ENCODE results near the gene SYT4. TPM values are rescaled to one million over a fixed set of nuclear protein-coding genes. Genes with fewer than 3 reads are reported as not detected.
"Not testable (repeated sequence)": the region's sequence is repeated elsewhere in the genome, so short reads cannot be mapped to it uniquely, and the experiment has no call there.

SYT4 gene
- total and polyA plus RNA-seq, 3 donors from 2014 or later, result 0.31 to 1.2 (median 0.63) TPM

DNA sequence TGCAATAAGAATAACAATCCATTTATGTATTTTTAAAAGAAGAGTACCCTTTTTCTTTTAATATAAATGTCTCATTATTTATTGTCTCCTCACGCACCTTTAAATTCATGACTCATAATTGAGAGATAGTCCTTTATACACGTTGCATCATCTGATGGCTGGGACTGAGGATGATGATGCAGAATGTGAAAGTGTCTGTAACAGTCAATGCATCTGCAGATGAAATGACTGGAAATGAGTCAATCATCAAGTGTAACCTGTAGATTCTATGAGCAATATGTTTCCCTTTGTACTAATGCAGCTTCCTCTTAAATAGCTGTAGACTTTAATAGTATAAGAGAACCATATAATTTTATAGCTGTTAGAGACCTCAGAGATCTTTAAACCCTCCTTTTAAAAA, 26.1 kb upstream of the SYT4 start:
- intact Hi-C loops (cut with DNase I; ENCODE audit: low total_unique reads), result no loop called here
- TF ChIP-seq, protein P1, sequence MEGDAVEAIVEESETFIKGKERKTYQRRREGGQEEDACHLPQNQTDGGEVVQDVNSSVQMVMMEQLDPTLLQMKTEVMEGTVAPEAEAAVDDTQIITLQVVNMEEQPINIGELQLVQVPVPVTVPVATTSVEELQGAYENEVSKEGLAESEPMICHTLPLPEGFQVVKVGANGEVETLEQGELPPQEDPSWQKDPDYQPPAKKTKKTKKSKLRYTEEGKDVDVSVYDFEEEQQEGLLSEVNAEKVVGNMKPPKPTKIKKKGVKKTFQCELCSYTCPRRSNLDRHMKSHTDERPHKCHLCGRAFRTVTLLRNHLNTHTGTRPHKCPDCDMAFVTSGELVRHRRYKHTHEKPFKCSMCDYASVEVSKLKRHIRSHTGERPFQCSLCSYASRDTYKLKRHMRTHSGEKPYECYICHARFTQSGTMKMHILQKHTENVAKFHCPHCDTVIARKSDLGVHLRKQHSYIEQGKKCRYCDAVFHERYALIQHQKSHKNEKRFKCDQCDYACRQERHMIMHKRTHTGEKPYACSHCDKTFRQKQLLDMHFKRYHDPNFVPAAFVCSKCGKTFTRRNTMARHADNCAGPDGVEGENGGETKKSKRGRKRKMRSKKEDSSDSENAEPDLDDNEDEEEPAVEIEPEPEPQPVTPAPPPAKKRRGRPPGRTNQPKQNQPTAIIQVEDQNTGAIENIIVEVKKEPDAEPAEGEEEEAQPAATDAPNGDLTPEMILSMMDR (IDR thresholded peaks at IDR 0.05), result no peak
- TF ChIP-seq POLR2A (IDR thresholded peaks at IDR 0.05), result no peak
- no peak for DNase-seq
- H3K36me3 ChIP-seq (ENCODE audit: low read depth, missing control alignments), result no peaks in the 10 kb centered on the region
- H3K4me3 ChIP-seq, result no peak overlapping the region
- H3K27ac ChIP-seq, result no peak overlapping the region
- H3K27me3 ChIP-seq, result no peaks in the 10 kb centered on the region
- H3K9me3 ChIP-seq, result no peaks in the 10 kb centered on the region
- 79 to 86% methylated on average over 2 of the region's 2 CpGs for WGBS, 2 donors
- H3K4me1 ChIP-seq, result no peaks in the 10 kb centered on the region

DNA sequence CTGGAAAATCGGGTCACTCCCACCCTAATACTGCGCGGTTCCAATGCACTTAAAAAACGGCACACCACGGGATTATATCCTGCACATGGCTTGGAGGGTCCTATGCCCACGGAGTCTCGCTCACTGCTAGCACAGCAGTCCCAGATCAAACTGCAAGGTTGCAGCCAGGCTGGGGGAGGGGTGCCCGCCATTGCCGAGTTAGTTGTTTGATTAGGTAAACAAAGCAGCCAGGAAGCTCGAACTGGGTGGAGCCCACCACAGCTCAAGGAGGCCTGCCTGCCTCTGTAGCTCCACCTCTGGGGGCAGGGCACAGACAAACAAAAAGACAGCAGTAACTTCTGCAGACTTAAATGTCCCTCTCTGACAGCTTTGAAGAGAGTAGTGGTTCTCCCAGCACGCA, 8.9 kb upstream of the SYT4 start:
- H3K4me3 ChIP-seq, H3K27me3 ChIP-seq: not testable (repeated sequence)
- WGBS, 2 donors, result 73 to 89% methylated on average over 11 of the region's 11 CpGs

DNA sequence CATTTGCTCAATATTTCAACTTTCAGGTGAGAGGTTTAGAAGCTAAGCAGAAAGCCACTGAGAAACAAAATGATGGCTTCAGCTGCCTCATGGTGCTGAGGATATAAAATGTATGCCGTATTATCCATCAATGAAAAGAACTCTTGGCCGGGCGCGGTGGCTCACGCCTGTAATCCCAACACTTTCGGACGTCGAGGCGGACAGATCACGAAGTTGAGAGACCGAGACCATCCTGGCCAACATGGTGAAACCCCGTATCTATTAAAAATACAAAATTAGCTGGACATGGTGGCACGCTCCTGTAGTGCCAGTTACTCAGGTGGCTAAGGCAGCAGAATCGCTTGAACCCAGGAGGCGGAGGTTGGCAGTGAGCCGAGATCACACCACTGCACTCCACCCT, 6.0 kb upstream of the SYT4 start:
- intact Hi-C loops (cut with DNase I; ENCODE audit: low total_unique reads), result no loop called here
- Histone ChIP-seq H3K4me1 (no peaks in the 10 kb centered on the region), H3K27ac (no peak overlapping the region), H3K9me3 (no peaks in the 10 kb centered on the region), H3K36me3 (ENCODE audit: low read depth, missing control alignments) (no peaks in the 10 kb centered on the region), H3K27me3 (no peaks in the 10 kb centered on the region), H3K4me3 (no peak overlapping the region)
- TF ChIP-seq, protein P1 (IDR thresholded peaks at IDR 0.05), result no peak
- TF ChIP-seq POLR2A (IDR thresholded peaks at IDR 0.05), result no peak
- WGBS, 2 donors, result 65 to 83% methylated on average over 11 to 16 of the region's 16 CpGs
- DNase-seq, result no peak

More for the DNA sequence above, 8.9 kb upstream of the SYT4 start:
- DNase-seq; H3K9me3 ChIP-seq; H3K36me3 ChIP-seq (ENCODE audit: low read depth, missing control alignments); H3K27ac ChIP-seq; intact Hi-C loops (cut with DNase I; ENCODE audit: low total_unique reads); H3K4me1 ChIP-seq: not testable (repeated sequence)

DNA sequence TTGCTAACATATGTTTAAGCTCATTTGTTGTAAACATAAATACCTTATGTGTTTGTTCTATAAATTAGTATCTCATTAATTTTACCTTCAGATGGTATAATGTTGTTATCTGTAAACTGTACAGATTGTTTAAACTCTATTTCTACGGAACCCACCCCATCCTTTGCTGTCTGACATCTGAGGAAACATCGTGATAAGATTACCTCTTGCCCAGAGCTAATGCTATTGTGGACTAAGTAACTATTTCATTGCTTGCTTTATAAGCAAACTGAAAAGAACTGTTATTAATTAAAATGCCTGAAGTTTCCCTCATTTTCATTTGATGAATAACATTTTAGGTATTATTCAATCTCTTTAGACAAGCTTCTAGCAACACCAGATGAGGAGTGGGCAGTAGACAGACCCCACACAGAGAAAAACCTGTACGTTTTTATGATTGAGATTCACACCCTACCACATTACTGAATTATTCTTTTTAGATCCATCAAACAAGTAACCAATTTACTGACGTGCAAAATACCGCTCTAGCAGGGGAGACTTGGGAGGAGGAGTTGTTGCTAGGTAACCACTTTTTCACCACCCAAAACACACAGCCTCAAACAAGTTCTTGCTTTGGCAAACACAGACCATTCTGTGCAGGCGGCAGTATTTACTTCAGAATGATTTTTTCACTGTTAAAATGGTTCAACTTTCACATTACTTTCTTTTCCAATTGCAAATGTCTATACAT, 1.9 kb upstream of the SYT4 start:
- no peaks in the 10 kb centered on the region for H3K4me1 ChIP-seq
- WGBS, 2 donors, result 8% methylated on average over 6 of the region's 6 CpGs
- intact Hi-C loops (cut with DNase I; ENCODE audit: low total_unique reads), result no loop called here
- DNase-seq, result peak; percentile 20
- TF ChIP-seq, protein P1 (IDR thresholded peaks at IDR 0.05), result no peak
- TF ChIP-seq POLR2A (IDR thresholded peaks at IDR 0.05), result no peak
- H3K27ac ChIP-seq, result no peak overlapping the region
- H3K36me3 ChIP-seq (ENCODE audit: low read depth, missing control alignments), result no peaks in the 10 kb centered on the region
- H3K4me3 ChIP-seq, result no peak overlapping the region
- H3K9me3 ChIP-seq, result no peaks in the 10 kb centered on the region
- no peaks in the 10 kb centered on the region for H3K27me3 ChIP-seq

DNA sequence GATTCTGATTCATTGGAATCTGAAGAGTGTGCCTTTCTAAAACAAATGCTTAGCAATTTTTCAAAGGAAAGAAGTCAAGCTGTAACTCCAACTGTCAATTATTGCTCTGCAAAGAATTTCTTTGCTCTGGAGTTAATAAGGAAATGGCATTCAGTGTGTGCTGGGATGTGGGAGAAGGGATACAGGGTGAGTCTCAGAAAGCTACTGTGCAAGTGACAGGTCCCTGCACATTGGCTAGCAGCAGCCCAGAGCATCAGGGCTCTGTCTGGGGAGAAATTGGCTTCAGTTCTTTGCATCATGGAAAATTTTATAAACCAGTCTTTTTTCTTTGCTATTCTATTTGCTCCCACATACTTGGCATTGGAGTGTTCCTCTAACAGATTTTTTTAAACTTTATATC, 1.1 kb upstream of the SYT4 start:
- Histone ChIP-seq H3K9me3 (no peaks in the 10 kb centered on the region), H3K36me3 (ENCODE audit: low read depth, missing control alignments) (no peaks in the 10 kb centered on the region), H3K27ac (no peak overlapping the region), H3K4me3 (no peak overlapping the region), H3K27me3 (no peaks in the 10 kb centered on the region), H3K4me1 (no peaks in the 10 kb centered on the region)
- intact Hi-C loops (cut with DNase I; ENCODE audit: low total_unique reads), result no loop called here
- TF ChIP-seq POLR2A (IDR thresholded peaks at IDR 0.05), result no peak
- TF ChIP-seq, protein P1 (IDR thresholded peaks at IDR 0.05), result no peak
- DNase-seq, result no peak
